HPDE6-E6E7 (cell line): ENCODE data around the gene LZTFL1.

Source experiments
- DNase-seq: peaks from one replicate; pipeline ENCODE4 v3.0.0; 2011; ENCODE audit warnings: missing footprints; ENCODE audit errors: extremely low spot score

Gene LZTFL1

DNA sequence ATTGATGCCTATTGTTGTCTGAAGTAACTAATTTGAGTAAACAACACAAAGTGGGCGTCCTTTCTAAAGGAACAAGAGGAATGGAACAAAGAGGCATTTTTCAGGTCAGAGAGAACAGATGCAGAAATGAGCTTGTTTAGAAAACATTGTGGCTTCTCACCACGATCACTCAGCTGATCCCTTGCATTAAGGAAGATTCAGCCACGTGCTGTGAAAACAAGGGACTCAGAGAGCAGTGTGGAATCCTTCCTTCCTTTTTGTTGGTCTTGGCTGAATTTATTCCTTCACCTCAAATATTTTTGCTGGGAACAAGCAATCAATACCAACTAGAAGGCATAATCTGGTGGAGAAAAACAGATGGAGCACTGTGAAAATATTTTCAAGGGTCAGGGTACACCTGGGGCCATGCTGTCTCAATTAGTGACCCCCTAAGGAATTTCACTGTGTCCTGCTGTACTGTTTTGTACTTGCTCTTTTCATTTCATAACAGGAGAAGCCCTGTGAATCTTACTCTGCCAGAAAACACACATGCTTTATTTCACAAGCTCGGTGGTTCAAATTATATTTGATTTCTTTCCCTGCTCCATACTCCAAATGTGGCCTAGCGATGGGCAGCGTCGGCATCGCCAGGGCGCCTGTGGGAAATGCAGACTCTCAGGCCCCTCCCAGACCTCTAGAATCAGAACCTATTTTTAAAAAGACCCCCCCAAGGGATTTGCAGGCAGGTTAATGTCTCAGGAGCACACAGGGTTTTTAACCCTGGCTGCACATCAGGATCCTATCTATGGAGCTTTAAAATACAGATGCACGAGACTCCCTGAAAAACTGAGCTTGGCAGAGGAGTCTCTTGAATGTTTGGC lies 34.0 kb downstream of the LZTFL1 start:
- no peak for DNase-seq

DNA sequence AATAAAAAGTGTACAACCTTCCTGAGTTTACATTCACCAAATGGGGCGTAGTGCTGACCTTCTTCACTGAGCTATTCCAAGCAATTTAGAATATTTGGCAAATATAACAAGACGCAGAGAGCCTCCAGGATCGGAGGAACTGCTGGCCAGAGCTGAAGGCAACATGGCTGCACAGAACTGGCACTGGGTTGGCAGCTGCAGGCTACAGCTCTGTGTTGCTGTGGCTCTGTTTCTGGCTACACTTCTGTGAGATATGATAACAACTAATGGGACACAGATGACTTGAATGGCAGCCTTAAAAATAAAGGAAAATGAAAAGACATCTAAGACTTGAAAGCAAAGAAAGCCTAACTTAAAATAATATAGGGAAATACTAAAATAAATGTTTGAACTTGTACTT lies 34.8 kb downstream of the LZTFL1 start:
- no peak for DNase-seq

DNA sequence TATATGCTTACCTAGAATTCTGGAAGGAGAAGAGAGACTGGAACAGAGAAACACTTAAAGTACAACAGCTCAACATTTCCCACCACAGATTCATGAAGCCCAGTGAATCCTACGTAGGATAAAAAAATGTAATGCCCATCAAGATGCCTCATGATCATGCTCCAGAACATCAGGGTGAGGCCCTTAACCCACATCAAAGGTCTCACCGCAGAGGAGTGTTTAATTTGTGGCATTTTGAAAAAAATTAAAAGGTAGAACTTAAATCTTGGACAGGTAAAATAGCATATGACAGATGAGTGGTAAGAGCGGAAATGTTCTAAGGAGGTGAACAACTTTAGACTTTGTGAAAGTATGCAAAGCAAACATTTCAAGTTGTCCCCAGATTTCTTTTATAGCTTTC lies 35.8 kb downstream of the LZTFL1 start:
- DNase-seq, result no peak

DNA sequence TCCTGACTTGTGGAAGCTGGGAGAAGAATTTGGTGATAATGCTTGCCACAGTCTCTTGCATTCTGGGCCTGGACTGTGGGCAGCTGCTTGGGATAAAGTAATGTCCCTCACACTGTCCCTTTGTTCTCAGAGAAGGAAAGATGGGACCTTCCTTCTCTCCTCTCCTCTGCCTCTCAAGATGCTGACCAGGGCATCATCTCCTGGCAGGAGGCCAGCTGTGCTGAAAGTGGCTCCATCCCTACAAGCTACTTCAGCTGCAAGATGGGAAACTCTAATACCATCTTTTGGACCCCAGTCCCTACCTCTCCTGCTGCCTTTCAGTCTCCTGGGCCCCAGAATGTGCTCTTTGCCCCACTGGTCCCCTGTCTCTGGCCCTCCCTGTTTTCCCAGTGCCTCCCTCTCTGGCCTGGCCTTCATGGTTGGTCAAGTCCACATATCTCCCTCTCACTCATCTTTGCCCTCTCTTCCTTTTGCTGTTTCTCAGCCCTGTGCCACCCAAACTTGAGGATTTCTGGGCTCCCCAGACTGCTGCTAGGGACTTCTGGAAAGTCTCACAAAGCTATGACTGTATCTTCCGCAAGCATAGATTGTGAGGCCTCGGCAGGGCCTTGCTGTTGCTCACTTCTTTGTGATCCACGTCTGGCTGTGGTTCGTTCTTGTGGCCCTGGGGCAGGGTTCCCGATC lies 38.5 kb downstream of the LZTFL1 start:
- DNase-seq, result no peak

DNA sequence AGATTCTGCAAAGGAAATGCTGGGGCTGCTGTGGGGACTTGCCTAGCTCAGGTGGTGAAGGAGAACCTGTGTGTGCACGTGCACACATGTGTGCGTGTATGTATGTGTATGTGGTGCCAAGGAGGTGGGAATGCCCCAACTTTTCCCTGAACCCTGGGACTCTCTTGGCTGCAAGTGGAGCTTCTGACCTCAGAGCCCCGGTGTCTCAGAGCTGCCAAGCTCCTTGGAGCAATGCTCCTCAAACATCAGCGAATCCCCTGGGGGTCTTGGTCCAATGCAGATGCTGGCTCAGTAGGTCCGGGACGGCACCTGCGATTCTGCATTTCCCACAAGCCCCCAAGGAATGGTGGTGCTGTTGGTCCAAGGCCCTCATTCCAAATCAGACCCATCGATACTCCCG lies 39.8 kb downstream of the LZTFL1 start:
- no peak for DNase-seq

DNA sequence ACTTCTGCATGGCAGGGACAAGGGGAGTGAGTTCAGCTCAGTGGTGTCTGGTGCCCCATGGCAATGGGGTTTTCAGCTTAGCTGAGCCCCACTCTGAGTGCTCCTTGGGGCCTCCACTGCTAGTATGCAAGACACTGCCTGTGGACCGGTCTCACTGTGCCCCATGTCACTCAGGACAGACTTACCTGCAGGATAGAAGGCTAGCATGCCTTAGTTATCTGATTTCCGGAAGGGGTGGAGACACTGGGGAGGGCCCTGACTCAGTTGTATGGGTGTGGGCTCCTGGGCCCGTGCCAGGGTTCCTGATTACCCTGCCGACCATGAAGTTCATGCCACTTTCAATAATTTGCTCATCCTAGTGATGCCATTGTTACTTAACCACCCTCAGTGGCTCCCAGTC lies 41.3 kb downstream of the LZTFL1 start:
- DNase-seq, result no peak

DNA sequence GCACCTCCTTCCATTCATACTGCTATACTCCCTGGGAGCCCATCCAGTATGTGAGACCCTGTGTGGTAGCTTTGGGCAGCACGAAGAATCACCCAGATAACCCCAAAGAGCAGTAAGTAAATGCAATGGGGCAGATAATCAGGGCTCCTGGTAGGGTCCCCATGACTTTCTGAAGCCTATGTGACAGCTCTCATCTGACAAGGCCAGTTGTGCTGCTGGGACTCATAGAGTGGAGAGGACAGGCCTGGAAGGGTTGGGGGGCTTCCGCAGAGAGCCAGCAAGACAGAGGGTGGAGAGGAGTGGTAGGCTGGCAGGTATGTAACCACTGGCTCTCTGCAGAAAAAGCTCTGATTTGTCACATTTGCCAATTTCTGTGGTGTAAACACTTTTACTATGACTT lies 42.3 kb downstream of the LZTFL1 start:
- DNase-seq, result no peak

DNA sequence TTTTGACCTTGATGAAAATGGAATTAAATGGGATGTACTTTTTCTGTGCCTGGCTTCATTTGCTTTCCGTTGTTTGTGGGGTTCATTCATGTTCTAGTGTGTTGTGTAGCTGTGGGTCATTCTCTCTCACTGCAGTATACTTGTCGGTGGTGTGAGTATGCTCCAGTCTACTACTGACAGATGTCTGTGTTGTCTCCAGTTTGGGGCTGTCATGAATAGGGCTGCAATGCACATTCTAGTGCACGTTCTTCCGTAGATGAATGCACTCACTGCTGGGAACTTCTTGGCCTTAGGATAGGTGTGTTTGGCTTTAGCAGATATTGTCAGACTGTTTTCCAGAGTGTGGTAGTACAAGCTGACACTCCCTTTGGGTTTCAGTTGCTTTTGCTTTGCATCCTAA lies 43.9 kb downstream of the LZTFL1 start:
- DNase-seq, result no peak

DNA sequence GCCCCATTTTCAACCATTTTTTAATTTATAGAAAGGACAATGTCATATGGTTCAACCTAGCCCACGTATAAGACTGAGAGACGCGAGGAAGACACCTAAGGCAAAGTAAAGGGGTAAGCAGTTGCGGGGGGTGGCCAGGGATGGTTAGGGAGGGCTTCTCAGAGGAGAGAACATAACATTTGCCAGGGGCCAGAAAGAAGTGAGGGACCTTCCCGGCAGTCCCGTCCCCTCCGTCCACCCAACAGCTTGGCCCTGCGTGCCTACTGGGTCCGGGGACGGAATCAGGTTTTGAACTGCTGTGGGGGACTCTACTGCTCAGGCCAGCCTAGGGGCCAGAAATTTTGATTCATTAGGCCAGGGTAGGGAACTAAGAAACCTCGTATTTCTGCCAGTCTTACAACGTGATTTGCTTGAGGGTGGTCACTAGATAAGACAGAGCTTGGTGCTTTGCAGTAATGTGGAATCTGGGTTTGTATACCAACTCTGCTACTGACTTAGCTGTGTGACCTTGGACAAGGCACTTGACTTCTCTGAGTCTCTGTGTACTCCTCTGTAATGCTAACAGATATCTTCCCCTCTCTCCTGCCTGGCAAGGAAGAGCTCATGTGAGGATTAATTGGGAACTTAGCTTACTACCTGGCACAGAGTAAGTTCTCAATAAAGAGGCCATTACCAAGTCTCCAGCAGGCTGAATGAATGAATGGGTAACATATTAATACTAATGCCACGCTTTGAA lies 44.8 kb downstream of the LZTFL1 start:
- DNase-seq, result no peak

DNA sequence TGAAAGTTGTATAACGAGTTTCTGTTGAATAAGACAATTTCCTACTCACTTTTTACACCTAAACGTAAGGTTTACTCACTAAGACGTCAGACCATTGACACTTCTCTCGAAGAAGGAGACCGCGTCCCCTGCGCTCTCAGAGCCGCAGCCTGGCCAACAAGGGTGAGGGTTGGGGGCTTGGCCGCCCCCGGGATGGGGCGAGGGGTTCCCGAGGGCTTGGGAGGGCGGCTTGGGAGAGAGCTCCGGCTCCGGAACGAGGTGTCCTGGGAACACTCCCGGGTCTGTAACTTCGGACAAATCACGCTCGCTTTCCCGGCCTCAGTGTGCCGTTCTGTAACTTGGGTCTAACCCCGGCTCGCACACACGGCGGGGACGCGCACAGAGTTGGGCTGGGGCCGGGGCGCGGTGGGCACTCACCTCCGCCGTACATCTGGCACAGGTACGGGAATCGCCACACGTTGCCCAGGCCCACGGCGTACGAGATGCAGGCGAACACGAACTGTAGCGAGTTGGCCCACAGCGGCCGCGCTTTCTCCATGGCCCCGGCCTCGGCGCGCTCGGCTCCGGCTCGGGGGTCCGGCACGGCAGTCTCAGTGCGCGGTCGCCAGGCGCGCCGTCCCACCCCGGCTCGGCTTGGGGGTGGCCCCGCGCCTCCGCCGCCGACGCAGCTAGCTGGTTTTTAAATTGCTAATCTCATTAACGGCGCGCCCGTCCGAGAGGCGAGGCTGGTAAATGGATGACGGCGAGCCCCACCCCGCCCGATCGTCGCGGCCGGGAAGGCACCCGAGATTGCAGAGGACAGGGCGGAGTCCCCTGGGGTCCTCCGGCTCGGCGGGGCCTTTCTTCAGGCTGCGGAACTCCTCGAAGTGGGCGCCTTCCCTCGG lies 45.8 kb downstream of the LZTFL1 start, which contains the start of gene SLC6A20:
SLC6A20 (minus strand) TSS at position 655 of the 884 bp plus-strand sequence; CDS start at position 538, 117 bp downstream.
- DNase-seq, result no peak

DNA sequence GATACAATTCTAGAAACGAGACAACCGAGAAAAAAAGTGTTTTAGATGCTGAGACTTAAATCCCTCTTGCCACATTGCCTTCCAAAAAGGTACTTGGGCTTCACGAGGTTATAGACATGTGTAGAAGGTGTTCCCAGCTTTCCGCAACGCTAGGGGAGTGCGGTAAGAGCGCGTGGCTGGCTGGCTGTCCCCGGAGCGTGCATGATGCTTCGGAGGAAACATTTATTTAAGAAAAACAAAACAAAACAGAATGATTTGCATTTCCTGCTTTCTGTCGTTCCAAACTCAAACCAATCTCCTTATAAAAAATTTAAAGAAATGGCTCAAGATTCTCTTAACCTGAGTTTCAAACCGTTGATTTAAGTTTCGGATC lies 46.4 kb downstream of the LZTFL1 start:
- DNase-seq, result no peak

DNA sequence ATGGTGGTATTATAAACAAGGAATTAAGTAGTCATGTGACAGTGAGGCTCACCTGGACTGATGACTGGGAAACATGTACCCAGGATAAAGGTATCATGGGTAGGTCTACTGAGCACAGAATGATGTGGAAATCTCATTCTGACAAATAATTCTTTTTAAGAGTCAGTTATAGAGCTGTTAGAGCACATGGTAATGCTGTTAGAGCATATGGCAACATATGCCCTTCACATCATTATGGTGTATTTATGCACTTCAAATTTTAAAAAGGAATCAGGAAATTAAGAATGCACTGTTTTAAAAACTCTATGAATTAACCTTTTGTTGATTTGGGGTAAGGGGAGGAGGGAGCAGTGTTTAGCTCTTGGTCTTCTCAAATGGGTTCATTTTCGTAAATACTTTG lies 47.3 kb downstream of the LZTFL1 start:
- DNase-seq, result no peak

DNA sequence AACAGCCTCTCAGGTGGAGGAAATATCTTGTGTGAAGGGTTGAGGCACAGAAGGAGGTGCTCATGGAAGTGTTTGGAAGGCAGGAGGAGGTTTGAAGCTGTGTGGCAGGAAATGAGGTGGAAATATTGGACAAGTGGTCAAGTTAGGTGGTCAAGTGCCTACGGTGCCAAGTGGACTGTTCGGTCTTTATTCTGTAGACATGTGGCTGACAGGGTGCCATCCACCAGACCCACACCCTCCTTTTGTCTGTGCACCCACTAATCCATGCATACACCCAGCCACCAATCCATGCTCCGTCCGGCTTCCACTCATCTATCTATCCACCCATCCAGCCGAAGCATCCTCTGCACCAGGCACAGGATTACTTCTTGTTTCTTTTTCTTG lies 47.8 kb downstream of the LZTFL1 start:
- DNase-seq, result no peak

DNA sequence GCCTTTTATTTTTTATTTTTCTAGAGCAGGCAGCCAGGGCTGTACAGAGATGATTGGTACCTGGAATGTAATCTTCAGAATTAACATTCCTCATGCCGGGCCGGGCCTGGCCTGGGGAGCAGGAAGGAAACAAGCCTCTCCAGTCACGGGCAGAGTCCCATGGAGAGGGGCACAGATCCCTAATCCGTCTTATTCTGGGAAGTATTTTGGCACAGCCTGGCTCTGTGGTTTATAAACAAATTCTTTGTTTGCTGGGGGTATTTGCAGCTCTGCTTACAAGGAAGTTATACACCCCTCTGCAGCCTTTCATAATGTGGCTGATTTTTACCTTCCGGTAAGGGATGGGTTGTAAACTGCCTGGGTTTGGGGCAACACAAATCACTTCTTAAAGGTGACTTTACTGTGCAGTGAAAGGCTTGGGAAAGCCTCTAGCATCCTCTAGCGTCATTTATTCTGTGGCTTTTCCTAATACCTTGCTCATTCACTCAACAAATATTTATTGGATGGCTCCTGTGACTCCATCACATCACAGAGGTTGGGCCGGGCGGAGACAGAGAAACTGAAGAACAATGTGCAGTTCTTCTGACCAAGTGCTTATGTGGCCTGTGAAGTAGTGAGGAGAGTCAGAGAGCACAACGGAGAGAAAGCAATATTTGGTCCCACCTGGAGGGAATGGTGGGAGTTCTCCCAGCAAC lies 48.3 kb downstream of the LZTFL1 start:
- no peak for DNase-seq

DNA sequence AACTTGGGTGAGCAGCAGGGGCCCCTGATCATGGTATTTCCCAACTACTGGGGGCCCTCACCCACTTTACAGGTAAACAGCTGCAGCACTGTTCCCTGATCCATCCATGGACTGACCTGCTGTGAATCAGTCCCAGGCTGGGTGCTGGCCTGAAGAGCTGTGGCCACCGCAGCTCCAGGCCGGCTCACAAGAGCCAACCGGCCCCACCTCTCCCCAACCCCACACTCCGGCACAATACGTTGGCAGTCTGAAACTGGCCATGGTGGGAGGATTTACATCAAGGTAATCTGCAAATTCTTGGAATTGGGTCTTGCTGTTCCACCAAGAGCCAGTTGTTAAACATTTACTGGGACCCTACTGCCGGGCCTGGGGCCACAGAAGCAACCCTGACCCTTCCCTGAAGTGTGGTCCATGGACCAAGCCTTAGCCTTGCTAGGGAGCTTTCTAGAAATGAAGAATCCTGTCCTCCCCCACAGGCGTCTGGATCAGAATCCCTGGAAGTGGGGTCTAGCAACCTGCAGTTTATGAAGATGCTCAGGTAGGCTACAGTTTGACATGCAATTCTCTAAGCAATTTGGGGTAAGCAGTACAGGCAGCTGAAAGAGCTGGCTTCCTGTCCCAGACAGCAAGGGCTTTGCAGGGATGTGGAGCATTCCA lies 49.3 kb downstream of the LZTFL1 start:
- no peak for DNase-seq

DNA sequence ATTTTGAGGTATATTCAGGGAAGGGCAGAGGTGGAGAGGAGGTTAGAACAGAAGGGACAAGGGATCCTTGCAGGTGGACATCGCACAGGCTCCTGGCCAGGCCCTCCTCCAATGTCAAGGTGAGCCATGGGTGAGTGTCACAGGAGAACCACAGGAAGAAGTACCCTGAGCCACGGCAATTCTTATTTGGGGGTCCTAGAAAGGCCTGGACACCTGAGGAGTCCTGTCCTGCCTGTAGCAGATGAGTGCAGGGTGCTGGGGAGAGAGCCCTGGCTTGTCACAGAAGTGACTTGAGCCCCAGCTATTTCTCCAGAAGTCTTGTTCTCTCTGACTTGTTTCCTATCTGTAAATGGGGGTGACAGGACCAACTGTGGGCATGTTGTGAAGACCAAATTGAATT lies 49.9 kb downstream of the LZTFL1 start:
- no peak for DNase-seq

DNA sequence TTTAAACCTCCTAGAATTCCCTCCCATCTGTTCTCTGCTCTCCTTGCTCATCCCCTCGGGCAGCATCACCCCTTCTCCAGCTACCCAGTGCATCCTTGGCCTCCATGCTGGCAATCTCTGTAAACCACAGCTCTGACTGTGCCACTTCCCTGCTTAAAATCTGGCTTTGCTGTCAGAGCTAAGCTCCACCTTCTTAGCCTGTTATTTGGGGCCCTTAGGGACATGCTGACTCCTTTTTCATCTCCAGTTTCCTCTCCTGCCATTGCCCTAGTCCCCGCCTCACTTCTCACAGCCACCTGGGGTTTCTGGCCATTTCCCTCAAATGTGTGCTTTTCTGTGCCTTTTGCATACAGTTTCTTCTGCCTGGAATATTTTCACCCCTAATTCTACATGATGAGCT lies 51.3 kb downstream of the LZTFL1 start:
- DNase-seq, result no peak

DNA sequence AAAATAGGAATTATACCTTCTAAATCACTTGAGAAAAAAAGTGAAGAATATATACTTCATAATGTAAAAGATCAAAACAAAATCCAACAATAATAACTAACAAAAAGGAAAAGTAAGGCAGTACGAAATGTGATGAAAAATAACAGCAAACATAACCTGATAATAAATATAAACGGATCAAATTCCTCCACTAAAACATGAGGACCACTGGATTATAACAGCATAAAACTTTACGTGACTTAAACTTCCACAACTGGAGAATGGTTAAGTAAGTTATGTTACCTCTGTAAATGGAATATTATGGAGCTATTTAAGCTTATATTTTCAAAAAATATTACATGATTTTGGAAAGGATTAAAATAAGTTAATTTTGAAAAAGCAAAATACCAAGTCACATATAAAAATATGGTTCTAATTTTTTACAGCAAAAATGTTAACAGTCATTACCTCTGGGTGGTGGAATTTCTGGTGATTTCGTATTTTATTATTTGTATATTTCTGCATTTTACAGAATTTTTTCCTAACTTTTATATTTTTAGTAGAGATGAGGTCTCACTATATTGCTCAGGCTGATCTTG lies 52.6 kb downstream of the LZTFL1 start:
- DNase-seq, result no peak

DNA sequence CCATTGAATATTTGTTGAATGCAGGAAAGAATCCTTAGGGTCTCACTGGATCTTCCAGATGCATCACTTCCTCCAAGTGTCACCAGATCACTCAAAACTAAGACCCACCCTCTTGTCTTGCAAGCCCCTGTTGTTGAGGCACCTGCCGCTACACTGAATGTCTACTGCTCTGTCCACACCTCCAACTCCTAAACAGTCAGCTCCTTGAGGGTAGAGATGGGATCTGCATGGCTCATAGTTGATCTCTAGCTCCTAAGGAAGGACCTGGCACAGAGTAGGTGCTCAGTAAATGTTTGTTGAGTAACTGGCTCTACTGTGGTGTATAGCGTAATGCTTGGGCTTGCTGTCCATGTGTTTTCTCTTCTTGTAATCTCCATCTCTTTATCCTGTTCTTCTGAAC lies 54.4 kb downstream of the LZTFL1 start:
- DNase-seq, result no peak
